IPS DF 6.9 (cell line): ENCODE measurements around the gene GM2A.

Source experiments
- DNase-seq: peaks from one replicate; pipeline ENCODE4 v3.0.0-alpha.2; 2013; ENCODE audit warnings: low read depth, low spot score
- H3K27ac ChIP-seq: one replicate; pipeline ENCODE4 v1.5.1; 2013; ENCODE audit warnings: low read length, control low read depth
- H3K27me3 ChIP-seq: 2 replicates; pipeline ENCODE4 v1.6.1; 2013; ENCODE audit warnings: mild to moderate bottlenecking, low read length; ENCODE audit not compliant: control insufficient read depth, insufficient read depth
- H3K36me3 ChIP-seq: 2 replicates; pipeline ENCODE4 v1.6.1; 2013; ENCODE audit warnings: low read length; ENCODE audit not compliant: control insufficient read depth, insufficient read depth
- H3K4me1 ChIP-seq: 2 replicates; pipeline ENCODE4 v1.6.1; 2013; ENCODE audit warnings: low read length; ENCODE audit not compliant: control insufficient read depth, insufficient read depth
- H3K4me3 ChIP-seq: 2 replicates; pipeline ENCODE4 v1.5.1; 2013; ENCODE audit warnings: mild to moderate bottlenecking, low read length
- H3K9me3 ChIP-seq: 2 replicates; pipeline ENCODE4 v1.6.1; 2013; ENCODE audit warnings: low read length, inconsistent platforms; ENCODE audit not compliant: control insufficient read depth, insufficient read depth
- WGBS: extraction: QIAGEN DNeasy Blood & Tissue Kit; methylation state at CpG from one replicate; pipeline ENCODE4 v1.1.7; 2013; ENCODE audit warnings: mixed read lengths, missing lambda C conversion rate; ENCODE audit not compliant: insufficient read length, insufficient coverage; 5-methylcytosine and 5-hydroxymethylcytosine counted together

Gene GM2A

DNA sequence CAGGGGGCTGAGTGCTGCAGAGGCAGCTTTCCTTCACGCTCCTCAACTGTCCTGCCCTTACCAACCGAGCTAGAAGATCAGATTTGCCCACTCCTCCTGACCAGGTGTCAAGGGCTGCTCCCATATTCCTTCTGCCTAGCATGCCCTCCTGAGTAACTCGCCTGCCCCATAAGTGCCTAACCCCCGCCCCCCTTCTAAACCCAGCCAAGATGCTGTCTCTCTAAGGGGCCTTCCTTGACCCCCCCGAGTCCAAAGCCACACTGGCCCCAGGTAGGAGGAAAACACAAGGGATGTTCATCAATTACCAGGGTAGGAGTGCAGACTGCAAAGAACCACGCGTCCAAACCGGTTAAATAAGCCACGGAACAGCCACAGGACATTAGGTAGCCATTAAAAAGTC lies 33.8 kb upstream of the GM2A start:
- Histone ChIP-seq H3K27me3 (no peaks in the 10 kb centered on the region), H3K27ac (no peak overlapping the region), H3K9me3 (no peaks in the 10 kb centered on the region), H3K36me3 (no peaks in the 10 kb centered on the region), H3K4me1 (no peaks in the 10 kb centered on the region), H3K4me3 (no peak overlapping the region)
- no peak for DNase-seq
- no CpG with 5 or more reads among the region's 9 CpGs for WGBS

DNA sequence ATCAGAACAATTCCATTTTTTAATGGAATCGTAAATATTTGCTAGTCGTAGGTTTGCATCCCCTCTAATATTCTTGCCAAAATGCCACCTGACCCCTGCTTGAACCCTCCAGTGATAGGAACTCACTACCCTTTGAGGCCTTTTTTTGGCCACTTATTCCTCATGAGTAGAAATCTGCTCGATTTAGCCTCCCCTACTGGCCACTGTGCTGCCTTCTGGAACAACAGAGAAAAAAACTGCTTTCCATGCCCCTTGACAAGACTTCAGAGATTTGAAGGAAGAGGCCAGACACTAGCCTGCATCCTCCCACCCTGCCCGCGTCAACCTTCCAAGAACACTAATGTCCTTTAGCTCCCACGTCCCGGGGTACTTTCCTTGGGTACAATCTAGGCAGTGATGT lies 33.2 kb upstream of the GM2A start:
- no peaks in the 10 kb centered on the region for H3K36me3 ChIP-seq

DNA sequence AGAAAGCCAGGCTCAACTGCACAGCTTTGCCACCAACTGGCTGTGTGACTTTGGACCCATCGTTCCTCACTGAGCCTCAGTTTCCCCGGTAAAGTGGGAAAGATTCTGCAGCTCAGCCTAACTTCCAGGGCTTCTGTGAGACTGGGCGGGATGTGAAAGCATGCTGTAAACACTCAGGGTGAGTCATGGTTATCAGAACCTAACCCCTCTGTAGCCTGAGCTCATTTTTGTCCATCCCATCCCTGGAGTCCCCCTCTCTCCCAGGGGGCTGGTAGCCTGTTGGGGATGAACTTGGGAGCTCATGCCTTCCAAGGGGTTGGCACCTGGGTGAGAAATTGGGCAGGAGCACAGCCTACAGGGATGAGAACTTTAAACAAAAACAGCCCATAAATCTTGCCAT lies 31.4 kb upstream of the GM2A start:
- DNase-seq = no peak
- Histone ChIP-seq H3K9me3 (no peaks in the 10 kb centered on the region), H3K36me3 (no peaks in the 10 kb centered on the region), H3K27me3 (no peaks in the 10 kb centered on the region), H3K4me1 (no peaks in the 10 kb centered on the region), H3K27ac (no peak overlapping the region), H3K4me3 (no peak overlapping the region)
- no CpG with 5 or more reads among the region's 3 CpGs for WGBS

More for the DNA sequence above, 33.2 kb upstream of the GM2A start:
- H3K27ac ChIP-seq = no peak overlapping the region
- no peaks in the 10 kb centered on the region for H3K9me3 ChIP-seq
- H3K27me3 ChIP-seq = no peaks in the 10 kb centered on the region
- no peak overlapping the region for H3K4me3 ChIP-seq
- no peak for DNase-seq
- WGBS = no CpG with 5 or more reads among the region's 7 CpGs
- H3K4me1 ChIP-seq = no peaks in the 10 kb centered on the region

DNA sequence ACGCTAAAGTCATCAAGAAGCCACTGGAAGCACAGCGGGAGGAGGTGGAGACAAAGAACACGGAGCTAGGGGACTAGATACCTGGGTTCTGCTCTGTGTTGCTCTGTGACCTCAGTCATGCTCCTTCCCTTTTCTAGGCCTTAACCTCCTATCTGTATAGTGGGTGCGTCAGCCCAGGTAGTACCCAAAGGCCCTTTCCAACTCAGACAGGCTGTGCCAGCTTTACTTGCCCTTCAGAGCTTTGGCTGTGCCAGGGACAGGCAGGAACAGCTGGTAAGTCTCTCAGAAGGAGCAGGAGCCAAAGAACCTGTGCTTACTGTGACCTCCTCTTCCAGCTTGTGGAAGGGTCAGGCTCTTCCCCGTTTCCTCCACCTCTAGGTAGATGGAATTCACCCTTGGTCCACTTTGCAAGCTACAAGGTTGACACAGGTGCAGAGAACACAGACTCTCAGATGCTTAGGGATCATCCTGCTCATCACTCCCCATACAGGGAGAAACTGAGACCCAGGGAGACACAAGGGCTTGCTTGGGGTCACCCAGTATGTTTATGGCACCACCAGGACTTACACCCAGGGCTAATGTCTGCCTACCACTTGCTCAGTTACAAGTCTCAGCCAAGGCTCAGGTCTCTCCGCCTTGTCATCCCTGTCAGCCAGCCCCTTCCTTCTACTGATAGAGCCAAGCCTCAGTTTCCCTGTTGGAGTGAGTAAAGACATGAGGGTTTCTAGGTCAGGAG lies 30.8 kb upstream of the GM2A start:
- Histone ChIP-seq H3K9me3 (no peaks in the 10 kb centered on the region), H3K27me3 (no peaks in the 10 kb centered on the region), H3K27ac (no peak overlapping the region), H3K4me3 (no peak overlapping the region), H3K4me1 (no peaks in the 10 kb centered on the region), H3K36me3 (no peaks in the 10 kb centered on the region)
- WGBS = no CpG with 5 or more reads among the region's 6 CpGs
- no peak for DNase-seq

DNA sequence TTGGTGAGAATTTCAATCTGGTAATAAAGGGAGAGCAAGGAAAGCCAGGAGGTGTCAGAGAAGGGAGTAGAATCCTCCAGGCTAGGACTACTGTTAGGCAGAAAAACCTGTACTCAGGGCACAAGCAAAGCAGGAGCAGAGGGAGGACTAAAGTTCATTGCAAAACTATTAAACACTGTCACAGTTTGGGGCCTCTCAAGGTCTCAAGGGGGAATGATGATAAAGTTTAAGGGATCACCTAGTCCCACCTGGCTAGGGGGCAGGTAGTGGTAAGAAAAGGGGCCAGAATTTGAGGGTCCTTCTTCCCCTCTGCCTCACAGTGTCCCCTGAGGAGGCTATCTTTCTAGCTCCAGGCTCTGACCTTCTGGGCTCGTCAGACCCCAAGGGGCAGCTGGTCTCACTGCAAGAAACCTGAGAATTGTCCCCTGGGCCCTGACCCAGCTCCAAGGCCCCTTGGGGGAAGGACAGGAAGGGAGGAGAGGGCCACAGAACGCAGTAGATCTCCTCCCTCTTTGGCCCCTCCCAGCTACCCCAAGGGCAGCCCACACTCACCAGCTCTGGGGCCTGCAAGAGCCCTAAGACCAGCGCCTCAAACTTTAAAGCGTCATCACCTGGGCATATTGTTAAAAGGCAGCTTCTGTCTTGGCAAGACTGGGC lies 30.1 kb upstream of the GM2A start:
- WGBS = no CpG with 5 or more reads among the region's 4 CpGs
- H3K4me3 ChIP-seq = peak overlapping the region; percentile 67; the same call in 1 of the 2 replicates
- no peak for DNase-seq
- H3K9me3 ChIP-seq = no peaks in the 10 kb centered on the region
- no peaks in the 10 kb centered on the region for H3K36me3 ChIP-seq
- H3K27me3 ChIP-seq = no peaks in the 10 kb centered on the region
- no peaks in the 10 kb centered on the region for H3K4me1 ChIP-seq
- no peak overlapping the region for H3K27ac ChIP-seq

DNA sequence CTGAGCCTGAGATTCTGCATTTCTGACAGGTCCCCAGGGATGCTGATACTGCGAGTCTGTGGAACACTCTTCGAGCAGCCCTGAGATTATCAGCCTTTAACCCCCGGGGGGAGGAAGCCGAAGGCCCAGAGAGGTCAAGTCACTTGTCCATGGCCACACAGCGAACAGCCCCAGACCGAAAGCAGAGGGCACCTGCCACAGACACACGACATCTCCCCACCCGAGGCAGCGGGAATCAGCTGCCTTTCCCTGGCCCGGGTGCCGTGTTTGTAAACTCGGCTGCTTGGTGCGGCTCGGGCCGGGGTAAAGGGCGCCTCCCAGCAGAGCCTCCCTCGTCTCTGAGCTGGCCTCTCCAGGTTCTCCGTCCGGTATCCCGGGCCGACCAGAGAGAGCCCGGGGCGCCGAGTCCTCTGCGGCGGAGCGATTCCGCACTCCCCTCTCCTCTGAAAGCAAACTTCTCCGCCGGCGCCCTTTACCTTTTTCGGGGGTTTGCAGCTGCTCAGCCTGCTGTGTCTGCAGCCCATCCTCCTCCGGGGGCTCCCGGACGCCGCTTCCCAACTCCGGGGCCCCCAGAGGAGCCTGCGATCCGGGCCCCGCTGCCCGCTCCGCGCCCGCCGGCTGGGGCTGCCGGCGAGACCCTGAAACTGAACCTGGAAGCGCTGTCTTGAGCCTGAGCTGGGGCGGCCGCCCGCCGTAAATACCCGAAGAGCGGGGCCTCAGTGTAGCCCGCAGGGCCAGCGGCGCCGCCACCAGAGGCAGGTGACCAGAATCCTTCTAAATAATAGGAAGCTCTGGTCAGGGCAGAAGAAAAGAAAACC lies 29.3 kb upstream of the GM2A start, which contains the start of gene CCDC69:
TSS of gene CCDC69 (minus strand) at position 646 of the 818 bp plus-strand sequence. CDS start at position 524, 122 bp downstream.
- WGBS = no CpG with 5 or more reads among the region's 58 CpGs
- Histone ChIP-seq H3K4me3 (peak within 1 kb of the TSS; percentile 67), H3K27ac (no peak within 1 kb of the TSS), H3K9me3 (no peaks in the 10 kb centered on the region), H3K27me3 (no peaks in the 10 kb centered on the region), H3K36me3 (no peaks in the 10 kb centered on the region), H3K4me1 (no peaks in the 10 kb centered on the region)
- no peak for DNase-seq

DNA sequence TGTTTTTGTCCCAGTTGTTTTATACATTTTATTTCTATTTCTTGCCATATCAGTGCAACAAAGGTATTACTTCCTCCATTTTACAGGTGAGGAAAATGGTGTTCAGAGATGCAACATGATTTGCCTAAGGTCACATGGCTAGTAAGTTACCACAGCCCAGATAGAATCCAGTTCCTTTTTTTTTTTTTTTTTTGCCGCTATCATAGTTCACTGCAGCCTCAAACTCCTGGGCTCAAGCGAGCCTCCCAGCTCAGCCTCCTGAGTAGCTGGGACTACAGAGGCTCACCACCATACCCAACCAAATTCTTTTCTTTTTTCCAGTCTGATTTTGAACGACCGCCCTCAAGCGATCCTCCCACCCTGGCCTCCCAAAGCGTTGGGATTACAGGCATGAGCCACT lies 28.6 kb upstream of the GM2A start:
- no peaks in the 10 kb centered on the region for H3K4me1 ChIP-seq
- WGBS = no CpG with 5 or more reads among the region's 6 CpGs
- no peak overlapping the region for H3K4me3 ChIP-seq
- H3K27me3 ChIP-seq = no peaks in the 10 kb centered on the region
- no peaks in the 10 kb centered on the region for H3K36me3 ChIP-seq
- no peak overlapping the region for H3K27ac ChIP-seq
- no peak for DNase-seq
- H3K9me3 ChIP-seq = no peaks in the 10 kb centered on the region

DNA sequence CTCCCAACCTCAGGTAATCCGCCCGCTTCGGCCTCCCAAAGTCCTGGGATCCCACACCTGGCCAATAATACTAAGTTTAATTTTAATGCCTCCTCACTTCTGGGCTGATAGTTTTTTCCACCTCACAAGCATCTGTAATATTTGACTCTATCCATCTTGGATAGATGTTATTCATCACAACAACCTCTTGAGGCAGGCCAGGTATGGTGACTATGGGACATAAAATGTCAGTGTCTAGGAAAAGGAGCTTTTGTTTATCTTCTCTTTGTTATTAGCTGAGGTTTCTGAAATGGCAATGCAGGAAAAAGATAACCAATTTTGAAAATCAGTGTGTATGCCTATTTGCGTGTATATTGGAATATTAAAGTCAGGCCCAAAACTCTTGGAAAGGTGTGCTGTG lies 27.9 kb upstream of the GM2A start:
- Histone ChIP-seq H3K9me3 (no peaks in the 10 kb centered on the region), H3K36me3 (no peaks in the 10 kb centered on the region), H3K27ac (no peak overlapping the region), H3K4me3 (no peak overlapping the region), H3K4me1 (no peaks in the 10 kb centered on the region), H3K27me3 (no peaks in the 10 kb centered on the region)
- no peak for DNase-seq
- no CpG with 5 or more reads among the region's 4 CpGs for WGBS

DNA sequence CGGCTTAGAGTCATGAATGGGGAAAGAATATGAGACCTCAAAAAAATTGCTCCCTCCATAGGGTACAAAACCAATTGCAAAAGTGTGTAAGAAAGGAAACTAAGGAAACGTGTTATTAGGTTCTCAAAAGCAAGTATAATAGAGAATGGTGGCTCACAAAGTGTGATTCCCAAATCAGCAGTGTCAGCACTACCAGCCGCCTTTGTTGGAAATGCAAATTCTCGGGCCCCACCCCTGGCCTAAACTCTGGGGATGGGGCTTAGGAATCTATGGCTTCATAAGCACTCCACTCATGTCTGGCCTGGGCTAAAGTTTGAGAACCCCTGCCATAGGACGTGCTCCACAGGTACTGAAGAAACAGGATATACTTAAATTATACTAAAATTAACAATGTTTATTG lies 27.5 kb upstream of the GM2A start:
- no peak overlapping the region for H3K4me3 ChIP-seq
- no peaks in the 10 kb centered on the region for H3K36me3 ChIP-seq
- H3K9me3 ChIP-seq = no peaks in the 10 kb centered on the region
- H3K27ac ChIP-seq = no peak overlapping the region
- WGBS = no CpG with 5 or more reads among the region's 5 CpGs
- no peak for DNase-seq
- H3K27me3 ChIP-seq = no peaks in the 10 kb centered on the region
- no peaks in the 10 kb centered on the region for H3K4me1 ChIP-seq

DNA sequence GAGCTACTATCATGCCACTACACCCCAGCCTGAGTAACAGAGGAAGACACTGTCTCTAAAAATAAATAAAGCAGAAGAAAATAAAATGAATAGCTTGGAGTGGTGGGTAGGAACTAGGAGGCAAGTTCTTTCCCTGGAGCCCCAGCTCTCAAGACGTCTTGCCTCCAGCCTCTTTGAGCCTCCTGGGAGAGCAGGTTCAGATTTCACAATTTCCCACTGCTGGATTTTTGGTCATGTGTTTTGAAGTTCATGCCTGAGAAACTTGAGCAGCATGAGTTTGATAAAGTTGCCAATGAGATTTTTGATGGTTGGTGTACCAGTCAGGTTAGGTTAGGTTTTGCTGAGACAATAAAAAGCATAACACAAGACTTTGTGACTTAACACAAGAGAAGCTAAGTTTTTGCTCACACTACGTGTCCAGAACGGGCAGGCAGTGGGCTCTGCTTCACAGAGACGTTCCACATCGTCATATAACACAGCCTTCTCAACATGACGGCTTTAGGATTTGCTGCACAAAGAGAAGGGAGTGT lies 25.0 kb upstream of the GM2A start:
- WGBS = no CpG with 5 or more reads among the region's 6 CpGs
- H3K4me1 ChIP-seq = no peaks in the 10 kb centered on the region
- no peaks in the 10 kb centered on the region for H3K9me3 ChIP-seq
- no peaks in the 10 kb centered on the region for H3K36me3 ChIP-seq
- no peak overlapping the region for H3K27ac ChIP-seq
- H3K27me3 ChIP-seq = no peaks in the 10 kb centered on the region
- H3K4me3 ChIP-seq = no peak overlapping the region
- no peak for DNase-seq
